Activated CD4-positive, alpha-beta T cell treated with anti-CD3 and anti-CD28 coated beads, Interleukin-2, amount 50 U/mL, for 24 hours (primary cell): ENCODE measurements around the gene CASP1.
"Not testable (repeated sequence)": the region's sequence is repeated elsewhere in the genome, so short reads cannot be mapped to it uniquely, and the experiment has no call there.

Experiments used
- DNase-seq, 2 donors: peaks; one replicate each; pipeline ENCODE4 v3.0.0-alpha.2; 2020; ENCODE audit warnings: low read depth in 1 of 2, low spot score in 1 of 2

Gene CASP1

GRCh38 chr11:105034813-105035620 is at the start of gene CASP1:
Gene CASP1, minus strand, starts transcription at chr11:105035144. Its CDS starts 31 bp downstream, at chr11:105035113.
- DNase-seq, result peak in 1 of 2 donors; percentile 32

GRCh38 chr11:105081412-105082150 is 46.6 kb upstream of the CASP1 start:
- DNase-seq, result no peak

GRCh38 chr11:105080171-105080906 is 45.4 kb upstream of the CASP1 start:
- not testable (repeated sequence) for DNase-seq

GRCh38 chr11:105078283-105078682 is 43.3 kb upstream of the CASP1 start:
- DNase-seq, result no peak

- peak in 1 of 2 donors; percentile 18 for DNase-seq
Observed at GRCh38 chr11:105077141-105077790, 42.3 kb upstream of the CASP1 start.

GRCh38 chr11:105074166-105074530 is 39.2 kb upstream of the CASP1 start:
- DNase-seq, result no peak

- no peak for DNase-seq
Observed at GRCh38 chr11:105073456-105074165, 38.7 kb upstream of the CASP1 start.

GRCh38 chr11:105072080-105072479 is 37.1 kb upstream of the CASP1 start:
- not testable (repeated sequence) for DNase-seq

GRCh38 chr11:105071089-105071732 is 36.3 kb upstream of the CASP1 start:
- DNase-seq, result peak in 1 of 2 donors; percentile 18

GRCh38 chr11:105070306-105070705 is 35.4 kb upstream of the CASP1 start:
- DNase-seq, result no peak

GRCh38 chr11:105069749-105070148 is 34.8 kb upstream of the CASP1 start:
- not testable (repeated sequence) for DNase-seq

GRCh38 chr11:105063245-105063941 is 28.4 kb upstream of the CASP1 start:
- not testable (repeated sequence) for DNase-seq

- DNase-seq, result no peak
Observed at GRCh38 chr11:105057432-105057831, 22.5 kb upstream of the CASP1 start.

- no peak for DNase-seq
Observed at GRCh38 chr11:105056446-105056845, 21.5 kb upstream of the CASP1 start.

GRCh38 chr11:105054723-105055493 is 20.0 kb upstream of the CASP1 start:
- no peak for DNase-seq

- DNase-seq, result no peak
Observed at GRCh38 chr11:105052487-105052886, 17.5 kb upstream of the CASP1 start.

GRCh38 chr11:105051559-105051958 is 16.6 kb upstream of the CASP1 start:
- no peak for DNase-seq

- DNase-seq, result no peak
Observed at GRCh38 chr11:105049481-105049880, 14.5 kb upstream of the CASP1 start.
